Endodermal cell (in vitro differentiated cells): Measurements from ENCODE around the gene DNAH9. TPM values are rescaled to one million over a fixed set of nuclear protein-coding genes. Genes with fewer than 3 reads are reported as not detected.

Source experiments
- DNase-seq: peaks from one replicate; pipeline ENCODE4 v3.0.0-alpha.2; 2017
- H3K27ac ChIP-seq: 2 replicates; pipeline ENCODE4 v1.5.1; 2013; ENCODE audit warnings: mild to moderate bottlenecking, low read depth, low read length, moderate library complexity
- H3K27me3 ChIP-seq: 2 replicates; pipeline ENCODE4 v1.6.1; 2013; ENCODE audit warnings: mild to moderate bottlenecking, low read length, moderate library complexity; ENCODE audit not compliant: insufficient read depth, control insufficient read depth, poor library complexity, severe bottlenecking
- H3K36me3 ChIP-seq: 2 replicates; pipeline ENCODE4 v1.7.0; 2013; ENCODE audit warnings: mild to moderate bottlenecking, low read length, moderate library complexity; ENCODE audit not compliant: control insufficient read depth, insufficient read depth
- H3K4me1 ChIP-seq: one replicate; pipeline ENCODE4 v1.7.0; 2013; ENCODE audit warnings: low read length; ENCODE audit not compliant: control insufficient read depth, insufficient read depth
- H3K4me3 ChIP-seq: 2 replicates; pipeline ENCODE4 v1.5.1; 2013; ENCODE audit warnings: mild to moderate bottlenecking, low read length, moderate library complexity
- H3K9ac ChIP-seq: 2 replicates; pipeline ENCODE4 v1.6.1; 2013; ENCODE audit warnings: mild to moderate bottlenecking, low read length, moderate library complexity; ENCODE audit not compliant: poor library complexity, severe bottlenecking; ENCODE audit errors: extremely low read depth
- H3K9me3 ChIP-seq: 2 replicates; pipeline ENCODE4 v1.6.1; 2013; ENCODE audit warnings: mild to moderate bottlenecking, low read length, moderate library complexity; ENCODE audit not compliant: control insufficient read depth
- H3K27ac Mint-ChIP-seq: 2 replicates; pipeline ENCODE4 v1.8.0; 2020; ENCODE audit warnings: mixed read lengths
- H3K27me3 Mint-ChIP-seq: 2 replicates; pipeline ENCODE4 v1.8.0; 2021; ENCODE audit warnings: mild to moderate bottlenecking, mixed read lengths; ENCODE audit not compliant: insufficient read depth
- H3K36me3 Mint-ChIP-seq: 2 replicates; pipeline ENCODE4 v1.8.0; 2020; ENCODE audit warnings: low read depth, mixed read lengths
- H3K4me1 Mint-ChIP-seq: 2 replicates; pipeline ENCODE4 v1.8.0; 2020; ENCODE audit warnings: mixed read lengths
- H3K4me3 Mint-ChIP-seq: 2 replicates; pipeline ENCODE4 v1.8.0; 2020; ENCODE audit warnings: mild to moderate bottlenecking, moderate library complexity, mixed read lengths
- H3K9me3 Mint-ChIP-seq: 2 replicates; pipeline ENCODE4 v1.8.0; 2020; ENCODE audit warnings: mild to moderate bottlenecking, mixed read lengths
- CTCF ChIP-seq: fragments of 200-600 bp; sonication (generic); conservative IDR thresholded peaks from 2 replicates; pipeline ENCODE4 v1.5.0; 2021; ENCODE audit warnings: antibody characterized with exemption, mild to moderate bottlenecking
- WGBS, 2 experiments: methylation state at CpG; one replicate each; pipeline versions ENCODE4 v1.1.5 to v1.1.7; 2013; ENCODE audit warnings: missing lambda C conversion rate in 2 of 2, mixed read lengths in 1 of 2; ENCODE audit not compliant: insufficient coverage in 1 of 2, insufficient read length in 1 of 2; 5-methylcytosine and 5-hydroxymethylcytosine counted together
- total RNA-seq, 2 donors: library from RNA; stranded (reverse); fragmentation: NEBNext Ultra II Directional in 1 of 2; extraction: Animal tissue kit (Norgen Biotek cat#: 25700) in 1 of 2; gene quantifications; 2 replicates in 1 of 2; 3 replicates in 1 of 2; pipeline ENCODE4 v1.2.1, GENCODE V29; 2021

The DNAH9 gene
- total RNA-seq, 2 donors from 2014 or later: 0.64 to 1.2 TPM

DNA sequence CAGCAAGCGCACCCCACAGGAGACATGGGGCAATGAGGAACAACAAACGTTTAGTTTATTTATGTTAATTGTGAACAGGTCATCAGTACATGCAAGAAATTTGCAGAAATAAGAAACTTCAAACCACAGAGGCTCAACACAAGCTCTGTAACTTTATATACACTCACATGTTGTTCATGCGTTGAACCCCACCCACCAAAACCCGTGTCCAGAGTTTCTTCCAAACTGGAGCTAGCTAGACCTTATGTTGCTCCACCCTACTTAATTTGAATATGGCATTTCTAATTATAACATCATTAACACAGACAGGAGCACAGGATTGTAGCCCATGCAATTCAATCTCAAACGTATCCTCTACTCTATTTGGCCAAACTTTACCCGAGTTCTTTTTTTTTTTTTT, 206.9 kb downstream of the DNAH9 start:
- no peaks in the 10 kb centered on the region for H3K9me3 ChIP-seq
- H3K27ac ChIP-seq: no peak overlapping the region
- WGBS, 2 experiments: 93 to 100% methylated on average over 2 to 5 of the region's 6 CpGs
- no peaks in the 10 kb centered on the region for H3K27me3 ChIP-seq
- no peaks in the 10 kb centered on the region for H3K27me3 Mint-ChIP-seq
- H3K9me3 Mint-ChIP-seq: no peaks in the 10 kb centered on the region
- H3K4me1 Mint-ChIP-seq: peaks cover 11% of the 10 kb centered on the region
- TF ChIP-seq CTCF: no peak
- H3K4me3 Mint-ChIP-seq: no peak overlapping the region
- no peaks in the 10 kb centered on the region for H3K4me1 ChIP-seq
- H3K36me3 ChIP-seq: no peaks in the 10 kb centered on the region
- H3K36me3 Mint-ChIP-seq: no peaks in the 10 kb centered on the region
- H3K4me3 ChIP-seq: no peak overlapping the region
- H3K27ac Mint-ChIP-seq: no peak overlapping the region
- DNase-seq: peak; percentile 1
- H3K9ac ChIP-seq: no peak overlapping the region

DNA sequence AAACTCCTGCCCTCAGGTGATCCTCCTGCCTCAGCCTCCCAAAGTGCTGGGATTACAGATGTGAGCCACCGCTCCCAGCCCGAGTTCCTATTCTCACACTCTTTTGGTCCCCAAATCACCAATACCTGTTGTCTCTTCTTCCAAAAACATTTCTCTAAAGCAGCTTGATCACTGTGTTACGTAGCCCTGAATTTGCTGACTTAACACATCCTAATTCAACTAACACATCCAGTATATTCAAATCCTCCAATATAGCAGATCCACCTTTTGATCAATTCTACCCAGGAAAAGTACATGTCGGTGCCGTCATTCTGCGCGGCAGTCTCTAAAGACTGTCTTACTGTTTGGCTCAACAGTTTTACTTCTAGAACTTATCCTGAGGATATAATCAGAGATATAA, 207.7 kb downstream of the DNAH9 start:
- Histone ChIP-seq H3K27me3 (no peaks in the 10 kb centered on the region), H3K27ac (no peak overlapping the region), H3K4me1 (no peaks in the 10 kb centered on the region), H3K9ac (no peak overlapping the region), H3K36me3 (no peaks in the 10 kb centered on the region), H3K9me3 (no peaks in the 10 kb centered on the region), H3K4me3 (no peak overlapping the region)
- Mint-ChIP-seq H3K27me3 (no peaks in the 10 kb centered on the region), H3K4me3 (no peak overlapping the region), H3K9me3 (no peaks in the 10 kb centered on the region), H3K4me1 (peaks cover 11% of the 10 kb centered on the region), H3K27ac (no peak overlapping the region), H3K36me3 (no peaks in the 10 kb centered on the region)
- no peak for TF ChIP-seq CTCF
- WGBS, 2 experiments: 93 to 97% methylated on average over 3 to 7 of the region's 7 CpGs
- peak; percentile 2 for DNase-seq

DNA sequence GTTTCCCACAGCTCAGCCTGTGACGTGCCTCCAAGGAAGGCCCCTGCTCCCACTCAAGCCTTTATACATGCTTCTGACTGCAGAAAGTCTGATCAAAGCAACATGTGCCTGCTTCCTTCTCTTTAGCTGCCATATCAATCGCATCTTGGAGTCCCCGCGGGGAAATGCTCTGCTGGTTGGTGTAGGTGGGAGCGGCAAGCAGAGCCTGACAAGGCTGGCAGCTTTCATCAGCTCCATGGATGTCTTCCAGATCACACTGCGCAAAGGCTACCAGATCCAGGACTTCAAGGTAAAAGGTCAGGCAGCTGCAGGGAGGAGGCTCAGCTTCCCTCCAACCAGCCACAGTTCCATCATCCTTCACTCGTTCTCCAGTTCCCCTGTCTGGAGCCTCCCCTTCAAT, 209.3 kb downstream of the DNAH9 start:
- H3K36me3 Mint-ChIP-seq: no peaks in the 10 kb centered on the region
- Histone ChIP-seq H3K27ac (no peak overlapping the region), H3K36me3 (no peaks in the 10 kb centered on the region), H3K9me3 (no peaks in the 10 kb centered on the region), H3K4me3 (no peak overlapping the region), H3K9ac (no peak overlapping the region), H3K27me3 (no peaks in the 10 kb centered on the region), H3K4me1 (no peaks in the 10 kb centered on the region)
- TF ChIP-seq CTCF: no peak
- peaks cover 11% of the 10 kb centered on the region for H3K4me1 Mint-ChIP-seq
- 91 to 96% methylated on average over 6 to 7 of the region's 7 CpGs for WGBS, 2 experiments
- H3K9me3 Mint-ChIP-seq: no peaks in the 10 kb centered on the region
- H3K27ac Mint-ChIP-seq: no peak overlapping the region
- no peak overlapping the region for H3K4me3 Mint-ChIP-seq
- H3K27me3 Mint-ChIP-seq: no peaks in the 10 kb centered on the region
- DNase-seq: peak; percentile 30
